HG03045 (cell line): Measurements from ENCODE around the gene B3GNT8.
A peak's percentile ranks its signal among the peaks of the same experiment; 100 is the strongest.
"Not testable (repeated sequence)": the region's sequence is repeated elsewhere in the genome, so short reads cannot be mapped to it uniquely, and the experiment has no call there.

Experiments
- ATAC-seq: cut with Tn5 transposase; IDR thresholded peaks from one replicate; pipeline ENCODE4 v1.9.1; 2021; ENCODE audit warnings: mild to moderate bottlenecking, moderate library complexity; ENCODE audit not compliant: unreplicated experiment

The B3GNT8 gene, protein sequence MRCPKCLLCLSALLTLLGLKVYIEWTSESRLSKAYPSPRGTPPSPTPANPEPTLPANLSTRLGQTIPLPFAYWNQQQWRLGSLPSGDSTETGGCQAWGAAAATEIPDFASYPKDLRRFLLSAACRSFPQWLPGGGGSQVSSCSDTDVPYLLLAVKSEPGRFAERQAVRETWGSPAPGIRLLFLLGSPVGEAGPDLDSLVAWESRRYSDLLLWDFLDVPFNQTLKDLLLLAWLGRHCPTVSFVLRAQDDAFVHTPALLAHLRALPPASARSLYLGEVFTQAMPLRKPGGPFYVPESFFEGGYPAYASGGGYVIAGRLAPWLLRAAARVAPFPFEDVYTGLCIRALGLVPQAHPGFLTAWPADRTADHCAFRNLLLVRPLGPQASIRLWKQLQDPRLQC

DNA sequence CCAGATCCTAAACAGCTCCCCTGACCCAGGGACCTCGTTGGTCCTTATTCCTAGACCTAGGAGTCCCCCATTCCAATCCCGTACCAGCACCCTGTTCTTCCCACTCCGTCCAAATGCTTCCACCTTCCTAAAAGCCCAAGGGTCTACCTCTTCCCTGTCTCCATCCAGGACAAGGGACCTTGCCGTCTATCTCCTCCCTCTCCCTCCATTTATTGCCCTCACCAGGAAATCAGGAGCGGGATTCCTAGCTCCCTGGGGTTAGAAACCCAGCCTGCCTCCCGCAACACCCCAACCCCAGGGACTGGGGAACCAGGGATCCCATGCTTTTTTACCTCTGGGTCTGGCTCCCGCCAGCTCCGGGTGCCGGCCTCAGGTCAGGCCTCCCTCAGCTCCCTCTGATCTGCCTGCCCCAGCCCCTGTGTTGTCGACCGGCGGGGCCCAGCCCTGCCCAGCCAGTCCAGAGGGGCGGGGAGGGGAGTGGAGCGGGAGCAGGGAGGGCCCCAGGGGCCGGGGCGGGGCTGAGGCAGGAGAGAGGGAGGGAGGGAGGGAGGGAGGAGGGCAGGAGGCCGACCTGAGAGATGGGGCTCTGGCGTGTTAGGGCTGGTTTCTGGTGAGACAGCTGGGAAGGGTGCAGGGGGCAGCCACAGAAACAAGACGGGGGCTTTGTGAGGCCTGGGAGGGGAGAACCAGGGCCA, at the start of gene B3GNT8:
Gene B3GNT8, minus strand, starts transcription at position 423 of the 695 bp plus-strand sequence. CDS start 596 bp downstream, outside the sequence.
- no peak for ATAC-seq

DNA sequence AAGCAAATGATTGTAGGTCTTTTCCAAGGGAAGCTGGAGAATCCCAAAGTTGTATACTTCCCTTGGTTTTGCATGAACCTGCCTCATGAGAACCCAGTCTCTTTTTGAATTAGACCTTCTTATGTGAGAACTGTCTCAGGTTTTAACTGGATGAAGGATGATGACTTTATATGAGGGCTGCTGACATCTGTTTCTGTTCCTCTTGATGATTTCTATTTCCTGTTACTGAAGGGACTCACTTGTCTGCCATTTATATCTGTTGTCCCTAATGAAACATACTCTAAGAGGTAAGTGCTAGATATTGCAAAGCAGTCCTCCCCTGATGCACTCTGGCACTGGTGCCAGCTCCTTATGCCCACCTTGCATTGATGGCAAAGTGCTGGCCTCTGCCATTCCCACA, 49.4 kb upstream of the B3GNT8 start:
- ATAC-seq = no peak

DNA sequence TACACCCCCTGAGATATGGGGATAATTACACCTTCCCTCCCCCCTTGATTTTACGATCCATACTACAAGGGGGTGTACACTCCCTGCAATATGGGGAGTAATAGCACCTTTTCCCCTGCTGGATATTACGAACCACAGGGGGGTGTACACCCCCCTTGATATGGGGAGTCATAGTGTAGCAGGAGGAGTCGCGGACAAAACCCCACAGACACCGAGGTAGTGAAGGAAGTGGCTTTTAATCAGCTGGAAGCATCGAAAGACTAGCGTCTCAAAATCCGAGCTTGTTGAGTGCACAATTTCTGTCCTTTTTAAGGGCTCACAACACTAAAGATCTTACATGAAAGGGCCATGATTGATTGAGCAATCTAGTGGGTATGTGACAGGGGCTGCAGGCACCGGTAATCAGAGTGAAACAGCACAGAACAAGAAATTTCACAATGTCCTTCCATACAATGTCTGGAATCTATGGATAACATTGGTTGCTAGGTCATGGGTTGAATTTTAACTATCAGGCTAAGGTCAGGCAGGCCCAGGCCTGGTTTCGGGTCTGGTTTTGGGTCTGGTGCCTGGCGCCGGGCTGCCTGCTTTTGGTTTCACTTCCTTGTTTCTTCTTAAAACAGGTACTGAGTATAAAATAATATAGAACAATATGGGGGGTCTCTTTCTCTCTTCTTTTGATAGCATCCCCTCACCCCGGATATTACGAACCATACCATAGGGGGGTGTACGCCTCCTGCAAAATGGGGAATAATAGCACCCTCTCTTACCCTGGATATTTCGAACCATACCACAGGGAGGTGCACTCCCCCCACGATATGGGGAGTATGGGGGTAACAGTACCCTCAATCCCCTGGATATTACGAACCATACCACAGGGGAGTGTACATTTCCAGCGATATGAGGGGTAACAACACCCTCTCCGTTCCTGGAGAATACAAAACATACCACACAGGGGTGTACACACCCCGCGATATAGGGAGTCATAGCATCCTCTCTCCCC, 36.4 kb upstream of the B3GNT8 start:
- ATAC-seq = not testable (repeated sequence)

DNA sequence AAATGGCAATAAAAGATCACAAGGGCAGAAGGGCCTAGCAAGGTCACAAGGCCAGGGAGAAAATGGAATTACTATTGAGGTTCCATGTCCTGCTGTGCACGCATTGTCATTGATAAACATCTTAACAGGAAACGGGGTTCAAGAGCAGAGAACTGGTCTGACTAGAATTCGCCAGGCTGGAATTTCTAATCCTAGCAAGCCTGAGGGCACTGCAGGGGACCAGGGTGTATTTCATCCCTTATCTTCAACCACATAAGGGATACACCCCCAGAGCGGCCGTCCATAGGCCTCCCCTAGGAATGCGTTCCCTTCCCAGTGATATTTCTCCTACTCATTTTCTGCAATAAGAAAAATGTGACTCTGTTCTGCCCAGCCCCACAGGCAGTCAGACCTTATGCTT, 35.3 kb upstream of the B3GNT8 start:
- no peak for ATAC-seq

DNA sequence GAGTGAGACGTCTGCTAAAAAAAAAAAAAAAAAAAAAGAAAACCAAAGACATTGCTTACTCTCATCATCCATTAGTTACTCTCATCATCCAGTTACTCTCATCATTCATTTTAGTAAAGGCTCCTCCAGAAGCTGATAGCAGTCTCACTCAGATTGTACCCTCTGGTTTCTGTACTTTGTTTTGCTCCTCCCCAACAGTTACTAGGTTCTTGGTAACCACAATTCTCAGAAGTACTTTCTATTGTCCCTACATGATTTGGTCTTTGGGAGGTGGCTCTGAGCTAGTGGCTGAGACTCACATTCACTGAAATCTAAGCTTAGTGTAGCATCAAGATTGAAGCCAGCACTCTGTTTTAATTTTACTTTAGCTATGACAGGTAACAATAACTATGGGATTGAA, 30.1 kb upstream of the B3GNT8 start:
- no peak for ATAC-seq

DNA sequence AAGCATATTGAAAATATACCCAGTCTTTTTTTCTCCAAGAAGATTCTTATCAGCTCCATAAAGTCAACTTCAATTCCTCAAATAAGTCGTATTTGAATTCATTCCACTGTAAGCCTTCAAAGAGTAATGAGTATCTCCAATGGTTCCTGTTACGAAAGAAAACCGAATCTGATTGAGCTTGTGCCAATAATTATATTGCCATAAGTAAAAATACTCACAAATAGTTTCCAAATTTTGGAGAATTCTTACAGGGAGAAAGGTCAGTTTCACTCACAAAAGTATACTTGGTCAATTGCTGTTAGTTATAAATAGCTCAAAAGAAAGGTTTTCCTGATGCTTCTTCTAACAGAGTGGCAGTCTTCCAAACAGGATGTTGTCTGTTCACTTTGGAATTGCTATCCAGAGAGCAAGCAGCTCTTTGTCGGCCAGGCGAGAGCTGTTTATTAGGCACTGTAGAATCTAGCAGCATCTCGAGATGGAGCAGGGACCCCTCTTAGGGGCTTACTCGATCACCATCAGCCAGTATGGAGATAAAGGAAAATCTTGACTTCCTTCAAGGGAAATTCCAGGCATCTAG, 29.3 kb upstream of the B3GNT8 start:
- ATAC-seq = no peak

DNA sequence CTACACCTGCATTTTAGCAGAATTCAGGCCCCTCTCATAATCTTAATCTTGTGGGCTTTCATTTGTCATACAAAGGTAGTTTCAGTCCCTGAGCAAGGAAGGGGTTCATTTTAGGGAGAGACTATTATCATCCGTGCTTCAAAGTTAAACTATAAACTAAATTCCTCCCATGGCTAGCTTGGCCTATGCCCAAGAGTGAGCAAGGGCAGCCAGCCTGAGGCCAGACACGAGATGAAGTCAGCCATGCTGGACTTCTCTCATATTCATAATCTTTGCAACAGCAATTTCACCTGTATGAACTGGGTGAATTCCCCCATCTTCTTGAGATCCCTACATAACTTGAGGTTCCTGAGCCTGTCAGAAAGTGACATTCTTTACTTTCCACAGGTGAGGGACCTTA, 28.8 kb upstream of the B3GNT8 start:
- no peak for ATAC-seq

DNA sequence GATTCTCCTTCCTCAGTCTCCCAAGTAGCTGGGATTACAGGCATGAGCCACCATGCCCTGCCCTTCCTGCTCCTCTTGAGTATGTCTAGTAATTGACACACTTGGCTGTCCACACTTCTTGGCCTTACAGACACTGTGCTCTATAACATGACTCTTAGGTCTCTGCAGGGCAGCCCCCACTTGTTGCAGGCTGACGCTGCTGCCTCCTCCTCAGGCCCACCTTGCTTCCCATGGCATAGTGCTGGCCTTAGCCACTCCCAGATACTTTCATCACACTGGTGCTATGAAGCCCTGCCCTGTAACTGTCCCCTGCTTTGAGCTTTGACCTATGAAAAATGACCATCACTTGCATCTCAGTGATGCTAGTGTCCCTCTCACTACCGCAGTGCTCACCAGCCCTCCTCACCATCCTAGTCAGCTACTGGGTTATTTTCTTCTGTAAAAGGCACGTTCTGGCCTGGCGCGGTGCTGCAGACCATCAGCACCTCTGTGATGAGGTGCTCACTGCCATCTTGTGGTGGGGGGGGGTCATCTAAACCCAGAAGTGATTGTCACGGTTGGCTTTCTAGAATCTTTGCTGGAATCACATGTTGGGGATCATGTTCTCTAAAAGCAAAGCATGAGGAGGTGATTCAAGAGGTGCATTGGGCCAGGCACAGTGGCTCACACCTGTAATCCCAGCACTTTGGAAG, 25.6 kb upstream of the B3GNT8 start:
- no peak for ATAC-seq

DNA sequence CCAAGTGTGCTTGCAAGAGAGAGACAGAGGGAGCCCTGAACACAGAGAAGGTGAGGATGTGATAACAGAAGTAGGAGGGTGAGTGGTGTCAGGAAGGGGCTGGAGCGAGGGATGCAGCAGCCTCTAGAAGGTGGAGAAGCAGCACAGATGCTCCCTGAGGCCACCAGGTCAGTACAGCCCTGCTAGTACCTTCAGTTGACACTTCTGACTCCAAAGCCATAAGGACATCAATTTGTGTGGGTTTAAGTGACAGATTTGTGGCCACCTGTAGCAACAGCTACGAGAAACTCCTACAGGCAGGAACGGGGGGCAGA, 22.6 kb upstream of the B3GNT8 start:
- ATAC-seq = no peak

DNA sequence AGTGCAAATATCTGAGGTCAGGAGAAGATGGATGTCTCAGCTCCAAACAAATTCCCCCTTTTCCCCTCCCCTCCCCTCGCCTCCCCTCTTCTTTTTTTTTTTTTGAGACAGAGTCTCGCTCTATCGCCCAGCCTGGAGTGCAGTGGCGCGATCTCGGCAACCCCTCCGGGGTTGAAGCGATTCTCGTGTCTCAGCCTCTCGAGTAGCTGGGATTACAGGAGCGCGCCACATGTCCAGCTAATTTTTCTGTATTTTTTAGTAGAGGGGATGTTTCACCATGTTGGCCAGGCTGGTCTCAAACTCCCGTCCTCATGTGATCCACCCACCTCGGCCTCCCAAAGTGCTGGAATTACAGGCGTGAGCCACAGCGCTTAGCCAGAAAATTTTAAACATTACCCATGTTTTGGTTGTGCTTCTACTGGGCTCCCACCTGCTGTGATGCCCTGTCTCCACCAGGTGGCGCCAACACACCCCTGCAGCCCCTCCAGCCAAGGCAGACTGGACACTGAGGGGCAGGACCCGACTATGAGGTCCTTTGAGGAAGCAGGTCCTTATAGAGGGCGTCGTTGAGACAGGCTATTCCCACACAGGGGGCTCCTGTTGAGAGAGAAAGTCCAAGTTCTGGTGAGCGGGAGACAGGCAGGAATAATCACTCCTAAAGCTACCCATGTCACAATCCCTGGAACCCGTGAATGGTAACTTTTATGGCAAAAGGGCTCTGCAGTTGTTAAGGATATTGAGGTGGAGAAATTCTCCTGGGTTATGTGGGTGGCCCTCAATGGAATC, 22.1 kb upstream of the B3GNT8 start:
- peak; percentile 55 for ATAC-seq

DNA sequence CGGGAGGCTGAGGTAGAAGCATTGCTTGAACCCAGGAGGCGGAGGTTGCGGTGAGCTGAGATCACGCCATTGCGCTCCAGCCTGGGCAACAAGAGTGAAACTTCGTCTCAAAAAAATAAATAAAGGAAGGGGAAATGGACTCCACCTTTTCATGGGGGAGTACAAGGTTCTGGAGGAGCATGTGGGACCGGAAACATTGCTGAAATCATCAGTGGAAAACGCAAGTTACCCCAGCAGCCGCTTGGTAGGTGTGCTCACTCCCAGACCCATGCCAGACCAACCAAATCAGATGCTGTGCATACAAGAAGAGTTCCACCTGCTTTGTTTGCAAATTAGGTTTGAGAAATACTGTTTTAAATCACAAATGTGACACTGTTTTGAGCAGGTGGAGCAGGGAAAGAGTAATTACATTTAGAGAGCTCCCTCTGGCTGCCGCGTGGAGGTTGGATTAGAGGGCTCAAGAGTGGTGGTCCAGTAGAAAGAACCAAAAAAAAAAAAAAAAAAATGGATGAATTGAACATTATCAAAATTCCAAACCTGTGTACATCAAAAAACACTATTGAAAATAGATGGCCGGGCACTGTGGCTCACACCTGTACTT, 20.7 kb upstream of the B3GNT8 start:
- ATAC-seq = no peak

DNA sequence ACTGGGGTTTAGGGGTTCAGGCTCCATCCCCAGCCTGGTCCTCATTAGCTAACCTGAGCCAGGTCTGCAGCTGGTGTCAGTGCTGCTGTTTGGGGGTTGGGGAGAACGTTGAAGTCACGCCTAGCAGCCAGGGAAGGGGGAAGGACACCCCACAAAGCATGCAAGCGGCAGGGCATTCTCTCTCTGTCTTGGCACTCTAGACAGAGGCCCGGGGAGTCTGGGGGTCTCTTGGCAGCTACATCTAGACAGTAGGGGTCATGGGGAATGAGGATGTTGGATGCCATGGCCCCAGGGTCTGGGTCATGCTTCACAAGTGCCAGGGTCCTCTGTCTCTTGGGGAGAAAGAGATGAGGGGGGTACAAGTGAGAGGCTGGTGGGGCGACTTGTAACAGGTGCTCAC, 18.4 kb upstream of the B3GNT8 start:
- no peak for ATAC-seq

DNA sequence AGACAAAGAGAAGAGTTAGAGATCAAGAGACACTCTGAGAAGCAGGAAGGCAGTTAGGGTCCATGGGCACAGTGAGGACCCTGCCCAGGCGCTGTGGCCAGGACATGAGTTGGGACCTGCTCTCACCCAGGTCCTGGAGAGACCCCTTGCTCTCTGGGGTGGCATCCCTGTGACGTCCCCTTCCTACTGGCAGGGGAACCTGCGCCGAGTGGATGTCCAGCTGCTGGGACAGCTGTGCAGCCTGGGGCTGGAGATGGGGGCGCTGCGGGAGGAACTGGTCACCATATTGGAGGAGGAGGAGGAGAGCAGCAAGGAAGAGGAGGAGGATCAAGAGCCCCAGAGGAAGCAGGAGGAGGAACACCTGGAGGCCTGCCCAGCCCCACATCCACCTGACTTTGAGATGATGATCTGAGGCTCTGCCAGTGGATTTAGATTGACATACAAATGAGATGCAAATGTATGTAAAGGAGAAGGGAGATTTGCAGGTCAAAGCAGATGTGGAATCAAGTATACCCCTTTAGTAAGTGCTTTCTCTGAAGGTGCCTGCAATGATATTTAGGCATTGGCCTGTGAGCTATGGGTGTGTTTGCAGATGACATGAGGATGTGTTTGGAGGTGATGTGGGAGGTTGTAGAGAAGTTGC, 16.8 kb upstream of the B3GNT8 start:
- ATAC-seq = no peak

DNA sequence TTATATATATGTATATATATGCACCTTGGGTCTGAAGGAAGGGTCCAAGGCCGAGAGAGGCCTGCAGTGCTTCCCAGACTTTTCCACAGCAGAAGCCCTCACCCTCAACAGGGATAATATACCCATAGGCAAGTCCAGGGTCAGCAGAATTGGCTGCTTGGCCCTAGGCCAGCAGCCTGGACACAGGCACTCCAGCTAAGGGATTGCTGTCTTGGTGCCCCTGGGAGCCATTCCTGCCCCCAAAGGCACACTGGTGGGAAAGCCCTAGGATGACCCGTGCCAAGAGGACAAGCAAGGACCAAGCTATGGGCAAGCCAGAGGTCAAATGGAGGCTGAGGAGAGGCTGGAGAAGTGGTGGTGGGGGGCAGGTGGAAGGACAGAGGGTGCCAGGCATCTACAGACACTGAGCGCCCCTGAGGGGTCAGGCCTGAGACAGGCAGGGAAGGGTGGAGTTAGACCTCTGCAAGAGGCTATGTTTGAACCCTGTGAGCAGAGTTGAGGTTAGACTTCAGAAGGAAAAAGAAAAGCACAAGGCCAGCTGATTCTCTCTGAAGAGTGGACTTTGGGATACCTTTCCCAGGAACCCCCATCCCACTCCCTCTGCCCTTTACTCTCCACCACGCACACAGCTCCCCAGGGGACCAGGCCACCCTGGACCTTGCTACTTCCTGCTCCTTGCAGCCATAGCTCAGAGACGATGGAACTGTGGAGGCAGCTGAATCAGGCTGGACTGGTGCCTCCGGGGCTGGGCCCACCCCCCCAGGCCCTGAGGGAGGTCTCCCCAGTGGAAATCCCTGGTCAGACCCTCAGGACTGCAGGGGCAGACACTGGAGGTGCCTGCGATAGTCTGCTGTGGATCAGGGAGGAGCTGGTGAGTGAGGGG, 15.5 kb upstream of the B3GNT8 start, which contains the start of gene ERICH4:
Gene ERICH4, plus strand, starts transcription at position 684 of the 883 bp plus-strand sequence. Its CDS starts 14 bp downstream, at position 698.
- no peak for ATAC-seq

DNA sequence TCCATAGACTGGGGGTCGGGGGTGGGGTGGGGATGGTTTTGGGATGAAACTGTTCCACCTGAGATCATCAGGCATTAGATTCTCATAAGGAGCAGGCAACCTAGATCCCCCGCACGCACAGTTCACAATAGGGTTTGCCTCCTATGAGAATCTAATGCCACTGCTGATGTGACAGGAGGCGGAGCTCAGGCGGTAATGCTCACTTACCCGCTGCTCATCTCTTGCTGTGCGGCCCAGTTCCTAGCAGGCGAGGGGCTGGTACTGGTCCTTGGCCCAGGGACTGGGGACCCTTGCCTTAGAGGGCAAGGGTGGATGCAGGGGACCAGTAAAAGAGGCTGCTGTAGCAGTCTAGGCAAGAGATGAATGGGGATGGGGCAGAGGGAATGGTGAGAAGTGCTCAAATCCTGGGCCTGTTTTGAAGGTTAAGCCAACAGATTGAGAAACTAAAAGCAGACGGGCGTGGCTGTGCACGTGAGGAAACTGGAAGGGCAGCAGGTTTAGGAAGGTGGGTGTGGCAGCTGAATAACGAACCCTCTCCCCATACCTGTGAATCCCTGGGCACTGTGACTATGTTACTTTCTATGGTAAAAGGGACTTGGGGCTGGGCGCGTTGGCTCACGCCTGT, 14.3 kb upstream of the B3GNT8 start:
- ATAC-seq = no peak

DNA sequence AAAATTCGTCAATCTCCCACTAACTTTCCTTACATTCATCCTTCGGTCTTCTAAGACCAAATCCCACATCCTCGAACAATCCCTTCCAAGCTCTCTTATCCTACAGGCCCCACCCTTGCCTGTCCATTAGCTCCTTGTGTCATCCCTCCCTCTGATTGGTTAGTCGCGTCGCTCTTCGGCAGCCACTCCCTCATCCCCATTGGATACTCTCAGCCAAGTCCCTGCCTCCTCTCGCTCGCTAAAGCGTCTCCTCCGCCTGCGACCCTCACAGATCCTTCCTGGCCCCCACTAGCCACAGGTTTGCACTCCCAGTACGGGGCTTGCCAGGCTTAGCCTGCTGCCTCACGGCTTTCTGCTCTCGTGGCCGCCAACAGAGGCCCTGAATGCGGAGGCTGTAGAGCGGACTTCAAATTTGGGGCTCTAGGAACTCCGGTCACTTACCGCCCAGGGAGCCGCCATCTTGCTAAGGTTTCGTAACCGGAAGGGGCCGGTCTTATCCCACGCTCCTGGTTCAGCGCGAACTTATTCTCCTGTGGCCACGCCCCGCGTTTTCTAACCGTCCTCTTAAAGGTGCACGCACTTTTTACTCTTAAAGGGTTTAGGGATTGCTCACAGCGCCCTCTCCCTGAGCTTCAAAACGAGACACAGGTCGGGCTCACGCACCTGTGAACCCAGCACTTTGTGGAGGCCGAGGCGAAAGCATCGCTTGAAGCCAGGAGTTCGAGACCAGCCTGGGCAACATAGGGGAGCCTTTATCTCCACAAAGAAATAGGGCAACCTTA, 12.5 kb upstream of the B3GNT8 start, which contains the start of gene DMAC2:
Gene DMAC2, minus strand, starts transcription at position 472 of the 782 bp plus-strand sequence. Its CDS starts 13 bp downstream, at position 459.
- peak; percentile 82 for ATAC-seq
